Left renal pelvis (tissue), 4 donors: ENCODE measurements around the gene TMEM178A. TPM values are rescaled to one million over a fixed set of nuclear protein-coding genes. Genes with fewer than 3 reads are reported as not detected.

Experiments used
- DNase-seq, 4 donors: peaks; one replicate each; pipeline ENCODE4 v3.0.0-alpha.2; 2013; ENCODE audit warnings: low read depth in 4 of 4, low spot score in 3 of 4
- polyA plus RNA-seq, 4 donors: library from polyadenylated mRNA; unstranded; fragments of 120-200 nt; gene quantifications; one replicate each; pipeline ENCODE4 v1.2.1, GENCODE V29; 2013; ENCODE audit not compliant: insufficient read length in 4 of 4

Gene TMEM178A
- polyA plus RNA-seq, 4 donors, result 21.0 to 106 (median 90.1) TPM

GRCh38 chr2:39673018-39673417 is 7.3 kb downstream of the TMEM178A start:
- no peak for DNase-seq

GRCh38 chr2:39676342-39676741 is 10.6 kb downstream of the TMEM178A start:
- no peak for DNase-seq

GRCh38 chr2:39678170-39678569 is 12.5 kb downstream of the TMEM178A start:
- DNase-seq, result no peak

GRCh38 chr2:39679805-39680204 is 14.1 kb downstream of the TMEM178A start:
- no peak for DNase-seq

GRCh38 chr2:39682066-39682692 is 16.5 kb downstream of the TMEM178A start:
- no peak for DNase-seq

GRCh38 chr2:39683022-39683699 is 17.4 kb downstream of the TMEM178A start:
- no peak for DNase-seq

- DNase-seq, result no peak
Observed at GRCh38 chr2:39684464-39684863, 18.7 kb downstream of the TMEM178A start.

GRCh38 chr2:39685126-39685525 is 19.4 kb downstream of the TMEM178A start:
- DNase-seq, result no peak

- no peak for DNase-seq
Observed at GRCh38 chr2:39686456-39686855, 20.7 kb downstream of the TMEM178A start.

- no peak for DNase-seq
Observed at GRCh38 chr2:39688181-39688580, 22.5 kb downstream of the TMEM178A start.

- DNase-seq, result no peak
Observed at GRCh38 chr2:39689272-39689841, 23.6 kb downstream of the TMEM178A start.

- DNase-seq, result no peak
Observed at GRCh38 chr2:39689876-39690275, 24.2 kb downstream of the TMEM178A start.

- peak in 1 of 4 donors; percentile 45 for DNase-seq
Observed at GRCh38 chr2:39693245-39693644, 27.5 kb downstream of the TMEM178A start.

GRCh38 chr2:39696101-39696553 is 30.4 kb downstream of the TMEM178A start:
- peak in 1 of 4 donors; percentile 46 for DNase-seq

GRCh38 chr2:39696838-39697237 is 31.1 kb downstream of the TMEM178A start:
- DNase-seq, result peak in 1 of 4 donors; percentile 47

- no peak for DNase-seq
Observed at GRCh38 chr2:39697454-39697853, 31.7 kb downstream of the TMEM178A start.

- no peak for DNase-seq
Observed at GRCh38 chr2:39701137-39701536, 35.4 kb downstream of the TMEM178A start.

GRCh38 chr2:39703181-39703872 is 37.6 kb downstream of the TMEM178A start:
- DNase-seq, result no peak

- DNase-seq, result no peak
Observed at GRCh38 chr2:39704540-39704939, 38.8 kb downstream of the TMEM178A start.

- DNase-seq, result no peak
Observed at GRCh38 chr2:39705638-39706037, 39.9 kb downstream of the TMEM178A start.

GRCh38 chr2:39706312-39706711 is 40.6 kb downstream of the TMEM178A start:
- DNase-seq, result no peak
